GM03348 (cell line): ENCODE results near the gene HMGN4.

Experiments used
- DNase-seq: peaks from one replicate; pipeline ENCODE4 v3.0.0; 2012; ENCODE audit warnings: low spot score

HMGN4 gene

DNA sequence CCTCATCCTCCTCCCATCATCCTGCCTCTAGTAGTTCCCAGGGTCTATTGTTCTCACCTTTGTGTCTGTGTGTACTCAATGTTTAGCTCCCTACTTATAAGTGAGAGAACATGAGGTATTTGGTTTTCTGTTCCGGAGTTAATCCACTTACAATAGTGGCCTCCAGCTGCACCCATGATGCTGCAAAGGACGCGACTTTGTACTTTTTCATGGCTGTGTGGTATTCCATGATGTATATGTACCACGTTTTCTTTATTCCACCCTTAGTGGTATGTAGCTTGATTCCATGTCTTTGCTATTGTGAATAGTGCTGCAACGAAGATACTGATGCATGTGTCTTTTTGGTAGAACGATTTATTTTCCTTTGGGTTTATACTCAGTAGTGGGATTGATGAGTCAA, 40.1 kb downstream of the HMGN4 start:
- DNase-seq = no peak

DNA sequence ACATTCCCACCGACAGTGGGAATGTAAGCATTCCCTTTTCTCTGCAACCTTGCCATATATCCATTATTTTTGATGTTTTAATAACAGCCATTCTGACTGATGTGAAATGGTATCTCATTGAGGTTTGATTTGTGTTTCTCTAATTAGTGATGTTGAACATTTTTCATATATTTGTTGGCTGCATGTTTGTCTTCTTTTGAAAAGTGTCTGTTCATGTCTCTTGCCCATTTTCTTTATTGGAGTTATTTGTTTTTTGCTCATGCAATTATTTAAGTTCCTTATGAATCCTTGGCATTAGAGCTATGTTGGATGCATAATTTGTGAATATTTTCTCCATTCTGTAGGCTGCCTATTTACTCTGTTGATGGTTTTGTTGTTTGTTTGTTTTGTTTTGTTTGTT, 40.6 kb downstream of the HMGN4 start:
- DNase-seq = no peak

DNA sequence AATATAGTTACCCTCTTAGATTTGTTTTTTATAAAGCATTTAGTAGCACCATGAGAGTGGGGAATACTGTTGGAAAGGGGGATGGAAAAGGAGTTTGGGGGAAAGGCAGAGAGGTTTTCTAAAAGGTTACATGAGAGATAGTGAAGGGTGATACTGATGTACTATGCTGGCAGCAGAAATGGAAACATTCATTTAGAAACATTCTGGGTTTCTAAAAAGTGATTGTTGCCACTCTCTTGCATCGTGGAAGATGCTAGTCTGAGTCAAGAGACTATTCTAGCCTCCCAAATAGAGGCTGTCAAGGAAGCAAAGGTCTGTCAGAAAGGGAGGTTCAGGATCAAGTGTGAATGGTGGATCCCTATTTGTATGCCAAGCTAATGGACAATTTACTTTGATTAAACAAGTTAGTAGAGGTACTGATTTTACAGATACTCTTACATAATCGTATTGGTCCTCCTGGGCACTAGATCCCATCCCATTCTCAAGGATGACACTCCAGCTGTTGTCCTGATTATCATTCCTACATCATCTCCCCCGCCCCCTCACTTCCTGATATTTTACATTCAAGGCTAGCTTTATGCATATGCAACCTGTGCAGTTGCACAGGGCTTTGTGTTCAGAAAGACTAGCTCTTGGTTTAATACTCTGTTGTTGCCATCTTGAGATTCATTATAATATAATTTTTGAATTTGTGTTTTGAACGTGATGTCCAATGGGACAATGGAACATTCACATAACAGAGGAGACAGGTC, 43.2 kb downstream of the HMGN4 start:
- no peak for DNase-seq

DNA sequence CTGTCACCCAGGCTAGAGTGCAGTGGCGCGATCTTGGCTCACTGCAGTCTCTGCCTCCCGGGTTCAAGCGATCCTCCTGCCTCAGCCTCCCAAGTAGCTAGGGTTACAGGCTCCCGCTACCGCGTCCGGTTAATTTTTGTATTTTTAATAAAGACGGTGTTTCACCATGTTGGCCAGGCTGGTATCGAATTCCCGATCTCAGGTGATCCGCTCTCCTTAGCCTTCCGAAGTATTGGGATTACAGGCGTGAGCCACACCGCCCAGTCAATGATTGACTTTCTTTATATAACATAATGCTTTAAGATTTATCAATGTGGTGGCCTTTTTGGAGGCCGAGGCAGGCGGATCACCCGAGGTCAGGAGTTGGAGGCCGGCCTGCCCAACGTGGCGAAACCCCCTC, 50.8 kb downstream of the HMGN4 start:
- no peak for DNase-seq

DNA sequence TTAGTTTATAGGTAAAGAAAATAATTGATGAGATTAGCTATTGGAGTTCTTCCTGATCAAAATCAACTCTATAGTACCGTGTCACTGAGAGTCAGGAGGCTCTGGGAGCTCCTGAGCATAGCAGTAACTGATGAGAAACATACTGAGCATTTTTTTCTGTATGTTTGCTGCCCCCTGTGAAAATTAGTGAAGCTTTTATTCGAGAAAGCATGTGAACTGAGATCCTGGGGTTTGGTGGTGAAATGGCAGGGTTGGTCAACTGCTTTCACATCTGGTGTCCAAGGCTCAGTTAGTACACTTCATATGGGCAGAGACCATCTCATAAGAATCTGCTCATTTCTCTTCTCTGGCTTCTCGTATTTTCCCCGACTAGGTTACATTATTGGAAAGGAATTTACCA, 54.5 kb downstream of the HMGN4 start:
- no peak for DNase-seq

DNA sequence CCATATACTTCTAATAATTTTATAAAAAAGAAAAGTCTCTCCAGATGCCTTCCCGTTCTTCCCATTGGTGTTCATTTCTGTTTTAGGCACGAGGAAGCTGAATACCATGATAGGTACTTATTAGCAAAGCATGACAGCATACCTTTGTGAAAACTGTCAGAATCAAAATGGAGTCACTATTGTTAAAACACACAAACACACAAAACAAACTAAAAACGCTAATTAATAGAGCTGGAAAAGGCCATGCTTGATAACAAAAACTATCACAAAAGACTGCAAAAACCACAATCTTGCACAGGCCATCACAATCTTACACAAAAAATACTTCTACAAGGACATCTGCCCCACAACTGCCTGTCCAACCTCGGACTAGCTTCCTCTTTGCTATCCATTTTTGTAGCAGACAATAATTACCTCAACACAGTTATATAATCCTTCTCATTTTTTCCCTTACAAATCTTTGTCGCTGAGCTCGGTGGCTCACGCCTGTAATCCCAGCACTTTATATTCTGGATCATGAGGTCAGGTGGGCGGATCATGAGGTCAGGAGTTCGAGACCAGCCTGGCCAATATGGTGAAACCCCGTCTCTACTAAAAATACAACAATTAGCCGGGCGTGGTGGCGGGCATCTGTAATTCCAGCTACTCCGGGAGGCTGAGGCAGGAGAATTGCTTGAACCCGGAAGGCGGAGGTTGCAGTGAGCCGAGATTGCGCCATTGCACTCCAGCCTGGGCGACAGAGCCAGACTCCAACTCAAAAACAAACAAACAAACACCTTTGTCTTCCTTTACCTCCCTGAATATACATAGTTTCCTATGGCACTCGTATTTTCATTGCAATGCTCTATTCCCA, 55.3 kb downstream of the HMGN4 start:
- no peak for DNase-seq

DNA sequence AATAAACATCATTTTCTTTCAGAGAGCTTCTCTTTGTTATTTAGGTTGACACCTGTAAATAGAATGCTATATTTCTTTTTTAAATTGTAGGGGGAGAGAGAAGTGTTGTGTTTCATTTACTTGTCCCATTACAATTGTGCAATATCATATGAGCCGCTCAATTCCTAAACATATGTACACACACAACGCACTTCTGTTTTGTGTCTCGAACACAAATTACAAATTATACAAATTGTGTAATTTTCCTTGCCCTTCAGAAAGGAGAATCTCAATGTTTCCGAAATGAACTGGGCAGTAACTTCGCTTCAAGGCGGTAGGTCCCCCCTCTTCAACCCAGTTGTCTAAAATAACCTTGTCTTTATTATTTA, 55.9 kb downstream of the HMGN4 start:
- DNase-seq = no peak

DNA sequence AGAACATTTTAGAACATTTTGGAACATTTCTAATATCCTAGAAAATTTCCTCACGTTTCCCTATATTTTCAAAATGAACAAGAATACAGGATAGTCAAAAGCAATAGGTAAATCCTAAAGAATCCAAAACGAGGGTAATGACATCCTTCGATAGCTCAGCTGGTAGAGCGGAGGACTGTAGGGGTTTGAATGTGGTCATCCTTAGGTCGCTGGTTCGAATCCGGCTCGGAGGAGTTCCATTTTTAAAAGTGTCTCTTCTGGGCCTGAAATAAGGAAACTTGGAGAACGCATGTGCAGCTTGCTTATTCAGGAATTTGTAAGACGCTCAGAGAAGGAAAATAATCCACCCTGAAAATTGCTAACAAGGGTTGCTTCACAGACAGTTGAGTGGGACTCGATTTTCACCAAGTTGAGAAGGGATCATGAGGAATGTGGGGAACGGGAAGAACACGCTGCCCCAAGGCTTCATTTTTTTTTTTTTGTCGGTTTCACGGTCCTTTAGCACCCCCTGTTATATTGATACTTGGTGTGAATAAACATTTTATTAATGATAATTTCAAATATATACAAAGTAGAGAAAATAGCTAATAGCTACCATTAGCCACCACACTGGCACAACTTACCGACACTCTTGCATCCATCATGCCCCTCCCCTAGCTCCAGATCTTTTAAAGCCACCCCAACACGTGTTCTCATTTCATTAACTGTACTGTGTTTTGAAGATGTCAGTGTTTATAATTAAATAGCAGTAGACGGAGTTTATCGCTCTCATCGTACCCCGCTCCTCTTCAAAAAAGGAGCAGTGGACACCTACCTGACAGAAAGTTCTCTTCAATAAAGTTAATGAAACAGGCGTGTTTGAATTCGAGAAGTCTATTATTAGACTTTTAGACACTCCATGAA, 56.8 kb downstream of the HMGN4 start:
- DNase-seq = no peak

DNA sequence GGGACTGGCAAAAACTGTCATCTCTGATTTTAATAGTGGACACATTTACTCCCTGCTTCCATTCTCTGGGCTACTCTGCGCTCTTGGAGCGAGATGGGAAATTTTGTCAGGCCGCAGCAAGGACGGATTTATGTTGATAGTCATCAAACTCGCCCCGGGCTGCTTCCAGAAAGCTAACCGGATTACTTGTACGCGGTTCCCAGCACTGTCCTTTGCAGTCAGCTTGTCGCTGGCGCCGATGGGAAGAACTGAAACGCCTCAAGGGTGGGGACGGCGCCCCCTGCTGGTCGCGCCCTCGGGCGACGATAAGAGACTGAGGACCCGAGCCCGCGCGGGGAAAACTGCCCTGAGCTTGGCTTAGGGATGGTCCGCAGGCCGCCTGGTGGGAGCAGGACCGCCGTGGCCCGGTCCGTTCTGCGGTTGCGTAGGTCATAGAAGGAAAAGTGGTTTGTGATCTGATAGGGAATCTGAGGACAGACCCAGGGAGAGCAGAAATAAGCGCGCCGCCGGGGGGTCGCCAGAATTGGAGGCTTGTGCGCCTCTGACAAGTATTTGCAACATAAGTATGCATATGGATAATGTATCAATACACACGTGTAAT, 57.6 kb downstream of the HMGN4 start:
- DNase-seq = peak; percentile 88
